Nucleus accumbens (tissue), 56 donors: ENCODE results near the gene GPR137.

Source experiments
- DNase-seq, 56 donors: peaks; one replicate each; lab custom pipeline; 2025; lab: John Stamatoyannopoulos, UW

GPR137 gene

GRCh38 chr11:64262271-64263002 lies 23.2 kb upstream of the GPR137 start:
- no peak for DNase-seq

- no peak for DNase-seq
Measured at GRCh38 chr11:64263021-64263946, 22.4 kb upstream of the GPR137 start.

- no peak for DNase-seq
Measured at GRCh38 chr11:64263947-64264317, 21.7 kb upstream of the GPR137 start.

- no peak for DNase-seq
Measured at GRCh38 chr11:64264371-64264852, 21.2 kb upstream of the GPR137 start.

DNA sequence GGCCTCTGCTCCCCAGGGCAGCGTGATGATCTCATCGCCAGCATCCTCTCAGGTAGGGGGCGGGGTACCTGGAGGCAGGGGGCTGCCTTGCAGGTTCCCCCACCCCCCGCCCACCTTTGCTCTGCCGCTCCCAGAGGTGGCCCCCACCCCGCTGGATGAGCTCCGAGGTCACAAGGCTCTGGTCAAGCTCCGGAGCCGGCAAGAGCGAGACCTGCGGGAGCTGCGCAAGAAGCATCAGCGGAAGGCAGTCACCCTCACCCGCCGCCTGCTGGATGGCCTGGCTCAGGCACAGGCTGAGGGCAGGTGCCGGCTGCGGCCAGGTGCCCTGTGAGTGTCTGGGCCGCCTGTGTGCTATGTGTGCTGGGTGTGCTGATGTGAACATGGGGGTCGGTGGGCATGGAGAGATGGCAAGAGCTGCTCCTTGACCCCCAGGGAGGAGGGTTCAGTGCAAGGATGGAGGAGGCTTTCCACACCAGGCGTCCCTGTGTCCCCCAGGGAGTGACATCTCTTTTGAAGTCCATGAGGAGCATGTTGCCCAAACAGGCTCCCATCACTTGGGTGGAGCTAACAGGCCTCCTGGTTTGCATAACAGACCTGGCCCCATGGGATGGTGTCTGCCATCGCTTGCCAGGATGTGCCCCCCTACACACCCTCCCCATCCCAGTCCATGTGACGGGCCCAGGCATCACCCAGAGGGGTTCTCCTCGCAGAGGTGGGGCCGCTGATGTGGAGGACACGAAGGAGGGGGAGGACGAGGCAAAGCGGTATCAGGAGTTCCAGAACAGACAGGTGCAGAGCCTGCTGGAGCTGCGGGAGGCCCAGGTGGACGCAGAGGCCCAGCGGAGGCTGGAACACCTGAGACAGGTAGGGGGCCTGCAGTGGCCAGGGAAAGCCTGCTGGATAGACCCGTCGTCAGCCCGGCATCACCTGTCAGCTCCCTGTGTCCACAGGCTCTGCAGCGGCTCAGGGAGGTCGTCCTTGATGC lies 20.2 kb upstream of the GPR137 start:
- DNase-seq, result no peak

DNA sequence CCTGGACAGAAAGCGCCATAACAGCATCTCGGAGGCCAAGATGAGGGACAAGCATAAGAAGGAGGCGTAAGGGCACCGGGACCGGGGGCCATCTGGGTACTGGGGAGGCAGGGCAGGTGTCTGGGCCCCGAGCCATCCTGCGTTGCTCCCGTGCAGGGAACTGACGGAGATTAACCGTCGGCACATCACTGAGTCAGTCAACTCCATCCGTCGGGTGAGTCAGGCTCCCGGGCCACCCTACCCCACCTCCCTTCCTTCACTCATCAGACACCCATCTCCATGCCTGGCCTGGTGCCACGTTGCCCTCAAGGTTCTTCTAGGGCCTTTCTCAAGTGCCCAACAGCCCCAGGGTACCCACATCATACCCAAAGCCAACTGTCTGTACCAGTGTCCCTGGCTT lies 19.3 kb upstream of the GPR137 start:
- DNase-seq, result no peak

DNA sequence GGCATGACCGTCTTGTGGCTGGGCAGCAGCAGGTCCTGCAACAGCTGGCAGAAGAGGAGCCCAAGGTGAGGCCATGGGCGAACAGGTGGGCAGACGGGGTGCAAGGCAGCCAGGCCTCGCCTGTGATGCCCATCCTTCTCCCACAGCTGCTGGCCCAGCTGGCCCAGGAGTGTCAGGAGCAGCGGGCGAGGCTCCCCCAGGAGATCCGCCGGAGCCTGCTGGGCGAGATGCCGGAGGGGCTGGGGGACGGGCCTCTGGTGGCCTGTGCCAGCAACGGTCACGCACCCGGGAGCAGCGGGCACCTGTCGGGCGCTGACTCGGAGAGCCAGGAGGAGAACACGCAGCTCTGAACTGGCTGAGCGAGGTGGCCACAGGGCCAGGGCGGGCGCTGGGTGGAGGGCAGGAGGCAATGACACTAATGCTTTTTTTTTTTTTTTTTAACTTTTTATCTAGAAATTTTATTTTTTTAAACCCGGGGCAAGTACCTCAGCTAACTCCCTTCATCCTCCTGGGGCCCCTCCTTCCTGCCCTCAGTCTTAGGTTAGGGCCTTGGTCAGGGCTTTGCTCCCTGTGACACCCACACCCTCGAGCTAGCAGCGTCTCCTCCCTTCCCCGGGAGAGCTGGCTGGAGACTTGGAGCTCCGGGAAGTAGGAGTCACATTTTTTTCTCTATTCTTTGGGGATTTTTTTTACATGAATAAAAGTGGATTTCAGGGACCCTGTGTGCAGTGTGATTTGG lies 18.3 kb upstream of the GPR137 start:
- no peak for DNase-seq

DNA sequence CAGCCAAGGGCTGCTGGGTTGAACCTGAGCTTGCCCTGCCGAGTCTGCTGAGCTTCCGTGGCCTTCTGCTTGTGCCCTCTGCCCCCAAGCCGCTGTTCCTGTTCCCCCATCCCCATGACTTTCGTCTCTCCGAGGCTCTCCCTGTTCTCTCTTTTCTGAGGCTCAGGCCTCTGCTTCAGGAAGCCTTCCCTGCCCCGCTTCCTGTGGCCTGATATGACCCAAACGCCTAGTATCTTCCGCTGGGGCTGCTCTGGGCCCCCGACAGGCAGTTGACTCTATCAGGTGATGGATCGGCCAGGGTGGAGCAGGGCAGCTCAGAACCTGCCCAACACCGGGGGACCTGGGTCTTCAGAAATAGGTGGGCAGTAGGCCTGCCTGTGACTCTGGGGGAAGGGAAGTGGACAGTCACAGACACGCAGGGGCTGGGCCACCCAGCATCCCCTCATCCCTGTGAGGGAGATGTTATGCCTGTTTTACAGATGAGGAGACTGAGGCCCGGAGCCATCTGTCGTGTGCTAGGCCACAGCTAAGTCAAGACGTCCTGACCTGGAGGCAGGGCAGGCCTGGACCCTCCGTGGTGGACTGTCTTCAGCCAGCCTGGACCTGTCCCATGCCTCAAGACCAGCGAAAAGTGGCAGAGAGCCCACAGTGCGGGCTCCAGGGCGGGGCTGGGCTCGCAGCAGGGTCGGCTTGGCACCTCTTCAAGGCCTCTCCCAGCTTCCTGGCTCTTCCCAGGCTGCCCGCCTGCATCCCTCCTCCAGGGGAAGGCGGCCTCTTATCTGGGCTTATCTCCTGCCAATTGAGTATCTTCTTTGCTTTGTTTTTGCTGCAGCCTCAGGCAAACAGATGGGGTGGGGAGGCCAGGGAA lies 17.4 kb upstream of the GPR137 start:
- peak in 3 of 56 donors; percentile 19 to 41 (median 33) for DNase-seq

DNA sequence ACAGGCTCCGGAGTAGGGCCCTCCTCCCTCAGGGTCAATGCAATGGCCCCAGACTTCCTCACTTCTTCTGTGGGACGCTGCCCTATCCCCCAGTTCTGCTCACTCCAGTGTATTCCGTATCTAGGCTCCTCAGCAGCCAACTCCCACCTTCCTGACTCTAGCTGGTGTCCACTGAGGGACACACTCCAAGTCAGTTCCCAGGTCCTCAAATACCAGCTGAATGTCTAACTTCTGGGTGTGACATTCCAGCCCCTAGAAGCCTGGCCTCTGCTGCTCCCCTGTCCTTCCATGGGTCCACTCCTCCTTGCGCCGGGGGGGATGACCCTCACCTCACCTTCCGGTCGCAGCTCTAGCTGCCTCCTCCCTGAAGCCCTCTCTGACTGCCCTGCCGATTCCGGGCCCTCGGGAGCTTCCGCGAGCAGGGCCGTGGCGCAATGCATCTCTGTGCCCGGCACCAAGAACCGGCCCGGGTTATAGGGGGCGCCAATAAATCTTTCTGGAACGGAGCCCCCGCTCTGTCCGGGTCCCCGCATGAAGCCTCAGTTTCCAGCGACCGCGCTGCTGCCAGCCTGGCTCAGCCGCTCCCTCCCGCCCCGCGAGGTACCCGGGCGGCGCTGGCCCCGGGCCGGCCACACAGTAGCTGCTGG lies 16.6 kb upstream of the GPR137 start:
- peak in 11 of 56 donors; percentile 32 to 73 (median 64) for DNase-seq

GRCh38 chr11:64269540-64270220 lies 16.0 kb upstream of the GPR137 start:
- DNase-seq, result peak; percentile 90 to 100 (median 99)

GRCh38 chr11:64275031-64275800 lies 10.4 kb upstream of the GPR137 start:
- no peak for DNase-seq

GRCh38 chr11:64275841-64276240 lies 9.8 kb upstream of the GPR137 start:
- DNase-seq, result no peak

- DNase-seq, result no peak
Measured at GRCh38 chr11:64276653-64277431, 8.8 kb upstream of the GPR137 start.

- DNase-seq, result no peak
Measured at GRCh38 chr11:64278576-64279190, 7.0 kb upstream of the GPR137 start.

DNA sequence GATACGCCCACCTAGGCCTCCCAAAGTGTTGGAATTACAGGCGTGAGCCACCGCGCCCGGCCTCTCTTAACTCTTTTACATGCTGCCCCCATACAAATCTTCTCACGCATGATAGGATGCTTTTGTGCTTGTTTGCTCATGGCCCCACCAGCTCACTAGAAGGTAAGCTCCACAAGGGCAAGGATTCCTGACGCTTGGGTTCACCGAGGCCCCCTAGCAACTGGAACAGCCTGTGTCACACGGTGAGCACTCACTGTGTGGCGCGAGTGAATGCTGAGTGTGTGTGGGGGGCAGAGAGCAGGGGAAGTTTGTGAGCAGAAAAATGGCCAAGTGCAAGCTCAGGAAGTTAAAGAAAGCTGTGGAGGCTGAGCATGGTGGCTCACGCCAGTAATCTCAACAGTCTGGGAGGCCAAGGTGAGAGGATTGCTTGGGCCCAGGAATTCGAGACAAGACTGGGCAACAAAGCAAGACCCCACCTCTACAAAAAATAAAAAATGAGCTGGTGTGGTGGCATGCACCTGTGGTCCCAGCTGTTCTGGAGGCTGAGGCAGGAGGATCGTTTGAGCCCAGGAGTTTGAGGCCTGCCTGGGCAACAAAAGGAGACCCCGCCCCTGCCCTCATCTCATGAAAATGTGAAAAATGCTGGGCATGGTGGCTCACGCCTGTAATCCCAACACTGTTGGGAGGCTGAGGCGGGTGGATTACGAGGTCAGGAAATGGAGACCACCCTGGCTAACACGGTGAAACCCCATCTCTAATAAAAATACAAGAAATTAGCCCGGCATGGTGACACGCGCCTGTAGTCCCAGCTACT lies 3.5 kb upstream of the GPR137 start:
- DNase-seq, result no peak
